BJ (cell line): ENCODE data around the gene MROH8. TPM values are rescaled to one million over a fixed set of nuclear protein-coding genes. Genes with fewer than 3 reads are reported as not detected.
"Not testable (repeated sequence)": the region's sequence is repeated elsewhere in the genome, so short reads cannot be mapped to it uniquely, and the experiment has no call there.

Experiments used
- CTCF ChIA-PET: fragments of 350-600 bp; formaldehyde crosslinking; extraction: SDS; loops from one replicate; lab custom pipeline; 2021; ENCODE audit warnings: antibody characterized with exemption, inconsistent platforms; lab: Yijun Ruan, JAX
- POLR2A ChIA-PET: fragments of 300-600 bp; sonication (Branson Sonifier 250); formaldehyde crosslinking; extraction: SDS; loops from one replicate; lab custom pipeline; 2021; ENCODE audit warnings: antibody characterized with exemption; lab: Charles Lee
- DNase-seq: peaks from one replicate; pipeline ENCODE4 v3.0.0-alpha.2; 2011; ENCODE audit warnings: low read depth
- H3K27me3 ChIP-seq: 2 replicates; pipeline ENCODE4 v1.6.0; 2011; ENCODE audit warnings: low read length; ENCODE audit not compliant: control insufficient read depth, insufficient read depth
- H3K36me3 ChIP-seq: 2 replicates; pipeline ENCODE4 v1.5.1; 2011; ENCODE audit warnings: low read length; ENCODE audit not compliant: control insufficient read depth, insufficient read depth
- H3K4me3 ChIP-seq: 2 replicates; pipeline ENCODE4 v1.5.1; 2011; ENCODE audit warnings: low read depth, mild to moderate bottlenecking, control low read depth, low read length
- CTCF ChIP-seq: IDR thresholded peaks from 2 replicates; pipeline ENCODE4 v1.5.1; 2011; ENCODE audit warnings: low read depth, mild to moderate bottlenecking, control low read depth, inconsistent platforms, low read length, moderate library complexity; ENCODE audit not compliant: insufficient read depth
- polyA plus RNA-seq: library from polyadenylated mRNA; depleted of rRNA; stranded (reverse); fragments of >200 nt; gene quantifications from 2 replicates; pipeline ENCODE4 v1.2.3, GENCODE V29; 2011

MROH8 gene
- polyA plus RNA-seq, 1 experiment = 2.4 TPM

GRCh38 chr20:37155987-37156386 is 23.4 kb downstream of the MROH8 start:
- no peak for DNase-seq
- CTCF ChIA-PET = no interaction called here
- H3K36me3 ChIP-seq = no peaks in the 10 kb centered on the region
- H3K27me3 ChIP-seq = no peaks in the 10 kb centered on the region
- H3K4me3 ChIP-seq = no peak overlapping the region
- no peak for TF ChIP-seq CTCF
- POLR2A ChIA-PET = no interaction called here

- Histone ChIP-seq H3K36me3 (no peaks in the 10 kb centered on the region), H3K27me3 (no peaks in the 10 kb centered on the region), H3K4me3 (no peak overlapping the region)
- no peak for TF ChIP-seq CTCF
- DNase-seq = no peak
- ChIA-PET CTCF (no interaction called here), POLR2A (no interaction called here)
Measured at GRCh38 chr20:37154684-37155298, 24.6 kb downstream of the MROH8 start.

- ChIA-PET CTCF (no interaction called here), POLR2A (no interaction called here)
- no peak for DNase-seq
Measured at GRCh38 chr20:37152284-37152683, 27.1 kb downstream of the MROH8 start.

GRCh38 chr20:37151529-37151928 is 27.8 kb downstream of the MROH8 start:
- ChIA-PET POLR2A (no interaction called here), CTCF (no interaction called here)
- Histone ChIP-seq H3K27me3 (no peaks in the 10 kb centered on the region), H3K4me3 (no peak overlapping the region), H3K36me3 (no peaks in the 10 kb centered on the region)
- no peak for TF ChIP-seq CTCF
- no peak for DNase-seq

More at GRCh38 chr20:37152284-37152683, 27.1 kb downstream of the MROH8 start:
- no peaks in the 10 kb centered on the region for H3K27me3 ChIP-seq
- no peak for TF ChIP-seq CTCF
- no peaks in the 10 kb centered on the region for H3K36me3 ChIP-seq
- H3K4me3 ChIP-seq = no peak overlapping the region

- H3K27me3 ChIP-seq, H3K4me3 ChIP-seq, H3K36me3 ChIP-seq, POLR2A ChIA-PET, CTCF ChIA-PET, DNase-seq: not testable (repeated sequence)
Measured at GRCh38 chr20:37150864-37151263, 28.5 kb downstream of the MROH8 start.

- H3K4me3 ChIP-seq = no peak overlapping the region
- H3K27me3 ChIP-seq = no peaks in the 10 kb centered on the region
- DNase-seq = no peak
- CTCF ChIA-PET = no interaction called here
- no peak for TF ChIP-seq CTCF
- POLR2A ChIA-PET = no interaction called here
- H3K36me3 ChIP-seq = no peaks in the 10 kb centered on the region
Measured at GRCh38 chr20:37147250-37147649, 32.1 kb downstream of the MROH8 start.
